ENCODE data around the gene PREX1.

PREX1 gene

GRCh38 chr20:48789781-48790472 lies 37.9 kb downstream of the PREX1 start:
- H3K36me3 ChIP-seq (ENCODE audit: control insufficient read depth, insufficient read depth, low read length) = peaks cover 5% of the 10 kb centered on the region
- no peak for DNase-seq
- no peaks in the 10 kb centered on the region for H3K27me3 ChIP-seq (replicated peaks; ENCODE audit: control insufficient read depth, insufficient read depth, low read length, poor library complexity, severe bottlenecking)
- no peak overlapping the region for H3K4me3 ChIP-seq (ENCODE audit: insufficient read depth, low read depth, low read length, poor library complexity, severe bottlenecking)
- H3K9me3 ChIP-seq (ENCODE audit: control insufficient read depth, low read length) = no peaks in the 10 kb centered on the region
- no peak overlapping the region for H3K27ac ChIP-seq (ENCODE audit: insufficient read depth, low read length, poor library complexity, severe bottlenecking)
- H3K4me1 ChIP-seq (ENCODE audit: control insufficient read depth, insufficient read depth, low read length, poor library complexity, severe bottlenecking) = peaks cover 36% of the 10 kb centered on the region

GRCh38 chr20:48789185-48789668 lies 38.6 kb downstream of the PREX1 start:
- H3K9me3 ChIP-seq (ENCODE audit: control insufficient read depth, low read length) = no peaks in the 10 kb centered on the region
- H3K27ac ChIP-seq (ENCODE audit: insufficient read depth, low read length, poor library complexity, severe bottlenecking) = no peak overlapping the region
- H3K4me3 ChIP-seq (ENCODE audit: insufficient read depth, low read depth, low read length, poor library complexity, severe bottlenecking) = no peak overlapping the region
- H3K27me3 ChIP-seq (replicated peaks; ENCODE audit: control insufficient read depth, insufficient read depth, low read length, poor library complexity, severe bottlenecking) = no peaks in the 10 kb centered on the region
- H3K4me1 ChIP-seq (ENCODE audit: control insufficient read depth, insufficient read depth, low read length, poor library complexity, severe bottlenecking) = peaks cover 40% of the 10 kb centered on the region
- H3K36me3 ChIP-seq (ENCODE audit: control insufficient read depth, insufficient read depth, low read length) = peaks cover 5% of the 10 kb centered on the region
- DNase-seq = no peak

GRCh38 chr20:48788486-48789072 lies 39.2 kb downstream of the PREX1 start:
- H3K36me3 ChIP-seq (ENCODE audit: control insufficient read depth, insufficient read depth, low read length) = peaks cover 5% of the 10 kb centered on the region
- no peaks in the 10 kb centered on the region for H3K9me3 ChIP-seq (ENCODE audit: control insufficient read depth, low read length)
- no peak overlapping the region for H3K4me3 ChIP-seq (ENCODE audit: insufficient read depth, low read depth, low read length, poor library complexity, severe bottlenecking)
- H3K27ac ChIP-seq (ENCODE audit: insufficient read depth, low read length, poor library complexity, severe bottlenecking) = peak overlapping the region; percentile 32
- peaks cover 47% of the 10 kb centered on the region for H3K4me1 ChIP-seq (ENCODE audit: control insufficient read depth, insufficient read depth, low read length, poor library complexity, severe bottlenecking)
- no peaks in the 10 kb centered on the region for H3K27me3 ChIP-seq (replicated peaks; ENCODE audit: control insufficient read depth, insufficient read depth, low read length, poor library complexity, severe bottlenecking)
- DNase-seq = no peak

- peaks cover 53% of the 10 kb centered on the region for H3K4me1 ChIP-seq (ENCODE audit: control insufficient read depth, insufficient read depth, low read length, poor library complexity, severe bottlenecking)
- H3K27ac ChIP-seq (ENCODE audit: insufficient read depth, low read length, poor library complexity, severe bottlenecking) = no peak overlapping the region
- no peaks in the 10 kb centered on the region for H3K9me3 ChIP-seq (ENCODE audit: control insufficient read depth, low read length)
- H3K36me3 ChIP-seq (ENCODE audit: control insufficient read depth, insufficient read depth, low read length) = peaks cover 5% of the 10 kb centered on the region
- H3K4me3 ChIP-seq (ENCODE audit: insufficient read depth, low read depth, low read length, poor library complexity, severe bottlenecking) = no peak overlapping the region
- no peak for DNase-seq
- H3K27me3 ChIP-seq (replicated peaks; ENCODE audit: control insufficient read depth, insufficient read depth, low read length, poor library complexity, severe bottlenecking) = no peaks in the 10 kb centered on the region
Measured at GRCh38 chr20:48787861-48788375, 39.9 kb downstream of the PREX1 start.

GRCh38 chr20:48786951-48787705 lies 40.7 kb downstream of the PREX1 start:
- H3K36me3 ChIP-seq (ENCODE audit: control insufficient read depth, insufficient read depth, low read length) = peaks cover 5% of the 10 kb centered on the region
- no peak overlapping the region for H3K4me3 ChIP-seq (ENCODE audit: insufficient read depth, low read depth, low read length, poor library complexity, severe bottlenecking)
- H3K4me1 ChIP-seq (ENCODE audit: control insufficient read depth, insufficient read depth, low read length, poor library complexity, severe bottlenecking) = peaks cover 61% of the 10 kb centered on the region
- no peak overlapping the region for H3K27ac ChIP-seq (ENCODE audit: insufficient read depth, low read length, poor library complexity, severe bottlenecking)
- no peak for DNase-seq
- no peaks in the 10 kb centered on the region for H3K27me3 ChIP-seq (replicated peaks; ENCODE audit: control insufficient read depth, insufficient read depth, low read length, poor library complexity, severe bottlenecking)
- no peaks in the 10 kb centered on the region for H3K9me3 ChIP-seq (ENCODE audit: control insufficient read depth, low read length)

- H3K9me3 ChIP-seq (ENCODE audit: control insufficient read depth, low read length) = no peaks in the 10 kb centered on the region
- DNase-seq = no peak
- H3K36me3 ChIP-seq (ENCODE audit: control insufficient read depth, insufficient read depth, low read length) = peaks cover 5% of the 10 kb centered on the region
- H3K27ac ChIP-seq (ENCODE audit: insufficient read depth, low read length, poor library complexity, severe bottlenecking) = peak overlapping the region; percentile 20
- peaks cover 54% of the 10 kb centered on the region for H3K4me1 ChIP-seq (ENCODE audit: control insufficient read depth, insufficient read depth, low read length, poor library complexity, severe bottlenecking)
- H3K27me3 ChIP-seq (replicated peaks; ENCODE audit: control insufficient read depth, insufficient read depth, low read length, poor library complexity, severe bottlenecking) = no peaks in the 10 kb centered on the region
- no peak overlapping the region for H3K4me3 ChIP-seq (ENCODE audit: insufficient read depth, low read depth, low read length, poor library complexity, severe bottlenecking)
Measured at GRCh38 chr20:48785801-48786200, 42.0 kb downstream of the PREX1 start.

- peak overlapping the region; percentile 20 for H3K27ac ChIP-seq (ENCODE audit: insufficient read depth, low read length, poor library complexity, severe bottlenecking)
- no peak overlapping the region for H3K4me3 ChIP-seq (ENCODE audit: insufficient read depth, low read depth, low read length, poor library complexity, severe bottlenecking)
- peaks cover 5% of the 10 kb centered on the region for H3K36me3 ChIP-seq (ENCODE audit: control insufficient read depth, insufficient read depth, low read length)
- H3K4me1 ChIP-seq (ENCODE audit: control insufficient read depth, insufficient read depth, low read length, poor library complexity, severe bottlenecking) = peaks cover 50% of the 10 kb centered on the region
- H3K27me3 ChIP-seq (replicated peaks; ENCODE audit: control insufficient read depth, insufficient read depth, low read length, poor library complexity, severe bottlenecking) = no peaks in the 10 kb centered on the region
- no peak for DNase-seq
- no peaks in the 10 kb centered on the region for H3K9me3 ChIP-seq (ENCODE audit: control insufficient read depth, low read length)
Measured at GRCh38 chr20:48785256-48785655, 42.5 kb downstream of the PREX1 start.

GRCh38 chr20:48784273-48784641 lies 43.5 kb downstream of the PREX1 start:
- Histone ChIP-seq H3K4me1 (ENCODE audit: control insufficient read depth, insufficient read depth, low read length, poor library complexity, severe bottlenecking) (peaks cover 50% of the 10 kb centered on the region), H3K9me3 (ENCODE audit: control insufficient read depth, low read length) (no peaks in the 10 kb centered on the region), H3K27me3 (replicated peaks; ENCODE audit: control insufficient read depth, insufficient read depth, low read length, poor library complexity, severe bottlenecking) (no peaks in the 10 kb centered on the region), H3K4me3 (ENCODE audit: insufficient read depth, low read depth, low read length, poor library complexity, severe bottlenecking) (no peak overlapping the region), H3K36me3 (ENCODE audit: control insufficient read depth, insufficient read depth, low read length) (peaks cover 5% of the 10 kb centered on the region), H3K27ac (ENCODE audit: insufficient read depth, low read length, poor library complexity, severe bottlenecking) (peak overlapping the region; percentile 72)
- no peak for DNase-seq

- H3K36me3 ChIP-seq (ENCODE audit: control insufficient read depth, insufficient read depth, low read length) = peaks cover 5% of the 10 kb centered on the region
- peak; percentile 18 to 54 (median 36) for DNase-seq
- no peaks in the 10 kb centered on the region for H3K9me3 ChIP-seq (ENCODE audit: control insufficient read depth, low read length)
- peak overlapping the region; percentile 72 for H3K27ac ChIP-seq (ENCODE audit: insufficient read depth, low read length, poor library complexity, severe bottlenecking)
- H3K4me3 ChIP-seq (ENCODE audit: insufficient read depth, low read depth, low read length, poor library complexity, severe bottlenecking) = peak overlapping the region; percentile 2
- no peaks in the 10 kb centered on the region for H3K27me3 ChIP-seq (replicated peaks; ENCODE audit: control insufficient read depth, insufficient read depth, low read length, poor library complexity, severe bottlenecking)
- peaks cover 50% of the 10 kb centered on the region for H3K4me1 ChIP-seq (ENCODE audit: control insufficient read depth, insufficient read depth, low read length, poor library complexity, severe bottlenecking)
Measured at GRCh38 chr20:48783533-48784272, 44.1 kb downstream of the PREX1 start.
